ENCODE measurements around the gene RAPGEF3.

DNA sequence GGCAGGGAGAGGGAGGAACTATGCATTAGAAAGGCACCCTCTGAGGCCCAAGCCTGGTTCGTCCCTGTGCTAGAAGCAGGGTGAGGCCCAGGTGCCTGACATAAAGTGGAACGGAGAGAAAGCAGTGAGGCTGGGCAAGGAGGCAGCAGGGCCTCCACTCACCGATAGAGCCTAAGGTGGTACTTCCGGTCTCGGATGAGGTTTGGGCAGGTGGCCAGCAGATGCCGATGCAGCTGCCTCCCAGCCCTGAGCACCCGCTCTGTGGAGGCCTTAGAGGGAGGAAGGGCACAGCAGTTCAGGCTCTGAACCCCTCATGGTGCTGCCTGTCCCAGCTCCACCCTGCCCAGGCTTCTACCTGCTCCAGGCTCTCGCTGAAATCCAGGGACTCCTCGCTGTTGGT is 7.1 kb downstream of the RAPGEF3 start:
- no peak for TF ChIP-seq GABPA (IDR thresholded peaks at IDR 0.05 in 1 of 2, conservative IDR thresholded peaks at IDR 0.05 in 1 of 2)
- TF ChIP-seq CTCF (IDR thresholded peaks at IDR 0.05; ENCODE audit: low read depth, low read length, missing input control), result no peak
- no peak for TF ChIP-seq SP1 (IDR thresholded peaks at IDR 0.05)
- no peak for TF ChIP-seq JUND (IDR thresholded peaks at IDR 0.05)
- no peak for TF ChIP-seq REST (IDR thresholded peaks at IDR 0.05)
- no peak for TF ChIP-seq YY1 (IDR thresholded peaks at IDR 0.05)
